NCI-H2171 (cell line): ENCODE data around the gene MAPK8.
"Not testable (repeated sequence)": the region's sequence is repeated elsewhere in the genome, so short reads cannot be mapped to it uniquely, and the experiment has no call there.

Experiments
- DNase-seq: peaks from one replicate; lab custom pipeline; 2025; lab: John Stamatoyannopoulos, UW

The MAPK8 gene

DNA sequence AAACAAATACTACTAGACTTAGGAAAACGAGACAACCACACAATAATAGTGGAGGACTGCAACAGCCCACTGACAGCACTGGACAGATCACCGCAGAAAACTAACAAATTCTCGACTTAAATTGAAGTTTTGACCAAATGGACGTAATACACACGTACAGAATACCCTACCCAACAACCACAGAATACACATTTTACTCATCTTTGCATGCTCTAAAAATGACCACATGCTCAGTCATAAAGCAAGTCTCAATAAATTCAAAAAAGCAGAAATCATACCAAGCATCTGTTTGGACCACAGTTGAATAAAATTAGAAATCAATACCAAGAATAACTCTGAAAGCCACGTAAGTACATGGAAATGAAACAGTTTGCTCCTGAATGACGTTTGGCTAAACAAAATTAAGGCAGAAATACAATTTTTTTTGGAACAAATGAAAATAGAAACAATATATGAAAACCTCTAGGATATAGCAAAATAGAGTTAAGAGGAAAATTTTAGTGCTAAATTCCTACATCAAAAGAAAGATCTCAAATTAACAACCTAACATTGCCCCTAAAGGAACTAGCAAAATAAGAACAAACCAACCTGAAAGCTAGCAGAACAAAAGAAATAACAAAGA, 30.6 kb downstream of the MAPK8 start:
- DNase-seq = no peak

DNA sequence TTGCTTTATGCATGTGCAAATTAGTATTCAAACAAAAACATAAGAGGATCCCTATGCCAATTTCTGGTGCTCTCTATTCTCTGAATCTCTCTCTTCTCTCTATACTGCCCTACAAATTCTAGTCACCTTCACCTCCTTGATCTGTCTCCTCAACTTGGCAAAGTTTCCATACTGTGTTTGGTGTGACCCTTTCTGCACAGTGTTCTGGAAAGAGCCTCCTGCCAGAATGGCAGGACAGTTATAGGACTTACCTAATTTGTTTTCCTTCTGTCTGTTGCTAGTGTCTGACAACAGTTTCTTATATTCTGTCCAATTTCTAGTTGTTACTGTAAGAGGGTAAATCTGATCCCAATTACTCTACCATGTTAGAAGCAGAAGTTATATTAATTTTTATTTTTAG, 34.3 kb downstream of the MAPK8 start:
- DNase-seq = no peak

DNA sequence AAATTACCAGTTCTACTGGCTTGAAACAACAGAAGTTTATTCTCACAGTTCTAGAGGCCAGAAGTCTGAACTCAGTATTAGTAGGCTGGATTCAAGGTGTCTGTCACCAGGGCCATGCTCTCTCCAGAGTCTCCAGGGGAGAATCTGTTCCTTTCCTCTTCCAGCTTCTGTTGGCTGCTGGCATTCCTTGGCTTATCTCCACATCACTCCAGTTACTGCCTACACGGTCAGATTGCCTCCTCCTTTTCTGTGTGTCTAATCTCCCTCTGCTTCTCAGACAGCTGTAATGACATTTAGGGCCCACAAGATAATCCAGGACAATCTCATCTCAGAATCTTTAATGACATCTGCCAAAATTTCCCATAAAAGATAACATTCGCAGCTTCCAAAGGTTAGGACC, 36.6 kb downstream of the MAPK8 start:
- DNase-seq = no peak

DNA sequence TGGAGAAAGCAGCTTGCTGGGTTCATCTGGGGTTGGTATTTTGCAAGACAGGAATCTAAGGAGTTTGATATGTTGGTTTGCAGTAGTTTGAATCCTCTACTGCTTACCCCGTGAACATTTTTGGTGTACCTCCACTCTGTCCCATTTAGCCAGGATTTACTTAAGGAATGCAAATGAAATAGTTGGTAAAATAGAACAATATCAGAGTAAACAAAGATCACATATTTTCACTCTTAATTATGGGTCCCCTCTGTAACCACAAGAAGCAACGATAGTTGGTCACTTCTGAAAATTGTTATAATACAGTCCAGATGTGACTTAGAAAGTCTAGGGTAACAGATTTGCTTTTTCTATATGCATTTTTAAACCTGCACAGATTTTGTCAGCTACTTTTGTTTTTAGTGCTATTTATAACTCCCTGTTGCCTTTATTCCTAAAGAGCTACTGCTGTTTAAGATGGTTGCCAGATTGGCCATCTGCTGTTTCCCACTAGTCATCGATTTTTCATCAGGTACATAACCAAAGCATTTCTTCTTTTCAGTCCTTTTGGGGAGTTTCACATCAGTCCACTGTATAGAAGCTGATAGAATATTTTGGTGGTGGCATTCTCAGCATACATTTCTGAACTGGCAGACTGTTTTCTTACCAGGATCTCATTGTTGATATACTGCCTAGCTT, 37.6 kb downstream of the MAPK8 start:
- no peak for DNase-seq

DNA sequence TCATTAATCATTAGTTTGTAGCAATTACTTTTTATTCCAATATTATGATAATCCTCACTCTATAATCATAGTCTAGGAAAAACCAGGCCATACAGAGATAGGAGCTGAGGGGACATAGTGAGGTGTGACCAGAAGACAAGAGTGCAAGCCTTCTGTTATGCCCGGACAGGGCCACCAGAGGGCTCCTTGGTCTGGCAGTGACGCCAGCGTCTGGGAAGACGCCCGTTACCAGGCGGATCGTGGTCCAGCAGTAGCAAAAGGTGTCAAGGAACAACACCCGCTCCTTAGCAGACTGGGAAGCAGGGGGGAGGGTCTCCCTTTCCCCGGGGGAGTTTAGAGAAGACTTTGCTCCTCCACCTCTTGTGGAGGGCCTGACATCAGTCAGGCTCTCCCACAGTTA, 39.8 kb downstream of the MAPK8 start:
- not testable (repeated sequence) for DNase-seq

DNA sequence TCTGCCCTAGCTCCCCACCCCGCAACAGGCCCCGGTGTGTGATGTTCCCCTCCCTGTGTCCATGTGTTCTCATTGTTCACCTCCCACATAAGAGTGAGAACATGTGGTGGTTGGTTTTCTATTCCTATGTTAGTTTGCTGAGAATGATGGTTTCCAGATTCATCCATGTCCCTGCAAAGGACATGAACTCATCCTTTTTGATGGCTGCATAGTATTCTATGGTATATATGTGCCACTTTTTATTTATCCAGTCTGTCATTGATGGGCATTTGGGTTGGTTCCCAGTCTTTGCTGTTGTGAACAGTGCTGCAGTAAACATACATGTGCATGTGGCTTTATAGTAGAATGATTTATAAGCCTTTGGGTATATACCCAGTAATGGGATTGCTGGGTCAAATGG, 41.1 kb downstream of the MAPK8 start:
- not testable (repeated sequence) for DNase-seq

DNA sequence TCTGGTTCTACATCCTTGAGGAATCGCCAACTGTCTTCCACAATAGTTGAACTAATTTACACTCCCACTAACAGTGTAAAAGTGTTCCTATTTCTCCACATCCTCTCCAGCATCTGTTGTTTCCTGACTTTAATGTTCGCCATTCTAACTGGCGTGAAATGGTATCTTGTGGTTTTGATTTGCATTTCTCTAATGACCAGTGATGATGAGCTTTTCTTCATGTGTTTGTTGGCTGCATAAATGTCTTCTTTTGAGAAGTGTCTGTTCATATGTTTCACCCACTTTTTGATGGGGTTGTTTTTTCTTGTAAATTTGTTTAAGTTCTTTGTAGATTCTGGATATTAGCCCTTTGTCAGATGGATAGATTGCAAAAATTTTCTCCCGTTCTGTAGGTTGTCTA, 41.5 kb downstream of the MAPK8 start:
- DNase-seq = not testable (repeated sequence)

DNA sequence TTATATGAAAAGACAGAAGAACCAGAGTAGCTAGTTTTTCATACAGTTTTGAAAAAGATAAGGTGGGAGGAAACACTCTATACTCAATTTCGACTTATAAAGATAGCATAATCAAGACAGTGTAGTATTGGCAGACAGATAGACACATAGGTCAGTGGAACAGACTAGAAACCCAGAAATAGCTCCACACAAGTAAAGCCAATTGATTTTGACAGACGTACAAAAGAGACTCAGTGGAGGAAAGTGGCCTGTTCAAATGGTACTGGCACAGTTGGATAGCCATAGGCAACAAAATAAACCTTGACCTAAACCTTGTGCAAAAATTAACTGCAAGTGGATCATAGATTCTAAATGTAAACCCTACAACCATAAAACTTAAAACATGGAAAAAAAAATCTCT, 46.8 kb downstream of the MAPK8 start:
- no peak for DNase-seq

DNA sequence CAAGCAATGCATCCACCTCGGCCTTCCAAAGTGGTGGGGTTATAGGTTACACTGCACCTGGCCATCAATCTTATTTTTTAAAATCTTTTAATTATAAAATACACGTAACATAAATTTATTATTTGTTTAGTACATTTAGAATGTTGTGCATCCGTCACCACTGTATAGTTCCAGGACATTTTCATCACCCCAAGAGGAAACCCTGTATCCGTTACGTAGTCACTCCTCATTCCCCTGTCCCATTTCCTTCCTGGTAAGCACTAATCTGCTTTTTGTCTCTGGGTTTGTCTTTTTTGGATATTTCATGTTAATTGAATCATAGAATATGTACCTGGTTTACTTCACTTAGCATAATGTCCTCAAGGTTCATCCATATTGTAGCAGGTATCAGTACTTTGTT, 51.2 kb downstream of the MAPK8 start:
- no peak for DNase-seq

DNA sequence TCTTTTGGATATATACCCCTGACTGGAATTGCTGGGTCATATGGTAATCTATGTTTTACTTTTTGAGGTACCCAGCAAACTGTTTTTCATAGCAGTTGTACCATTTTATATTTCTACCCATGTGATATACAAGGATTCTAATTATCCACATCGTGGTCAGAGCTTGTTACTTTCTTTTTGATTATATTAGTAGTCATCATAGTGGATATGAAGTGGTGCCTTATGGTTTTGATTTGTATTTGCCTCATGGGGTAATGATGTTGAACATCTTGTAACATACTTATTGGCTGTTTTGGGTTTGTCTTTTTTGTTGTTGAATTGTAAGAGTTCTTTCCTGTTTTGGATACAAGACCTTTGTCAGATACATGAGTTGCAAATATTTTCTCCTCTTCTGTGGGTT, 51.7 kb downstream of the MAPK8 start:
- no peak for DNase-seq

DNA sequence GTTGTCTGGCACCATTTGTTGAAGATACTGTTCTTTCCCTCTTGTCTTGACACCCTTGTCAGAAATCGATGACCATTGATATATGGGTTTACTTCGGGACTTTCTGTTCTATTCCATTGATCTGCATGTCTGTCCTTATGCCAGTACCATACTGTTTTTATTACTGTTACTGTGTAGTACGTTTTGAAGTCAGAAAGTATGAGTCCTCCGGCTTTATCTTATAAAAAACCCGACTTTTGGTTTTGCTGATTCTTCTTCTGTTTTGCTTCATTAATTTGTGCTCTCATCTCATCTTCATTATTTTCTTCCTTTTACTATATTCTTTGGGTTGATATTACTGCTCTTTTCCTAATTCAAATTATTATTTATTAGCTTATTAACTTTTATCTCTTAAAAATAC, 52.4 kb downstream of the MAPK8 start:
- no peak for DNase-seq

DNA sequence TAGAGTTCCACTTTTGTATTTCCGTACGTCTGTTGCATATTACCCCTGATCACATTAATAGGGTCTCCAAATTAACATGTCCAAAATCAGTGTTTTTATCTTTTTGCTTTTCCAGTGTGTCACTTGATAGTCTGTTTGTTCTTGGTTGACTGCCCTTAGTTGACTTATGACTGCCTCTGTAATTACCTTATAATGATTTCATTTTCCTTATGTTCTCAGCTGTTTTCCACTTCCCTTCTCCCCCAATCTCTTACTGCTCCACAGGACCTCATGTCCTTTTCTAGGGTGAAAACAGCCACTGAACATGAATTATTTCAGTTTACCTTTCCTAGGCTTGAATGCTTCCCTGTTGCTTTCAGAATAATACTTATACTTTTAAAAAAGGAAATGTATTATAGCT, 54.7 kb downstream of the MAPK8 start:
- DNase-seq = no peak

DNA sequence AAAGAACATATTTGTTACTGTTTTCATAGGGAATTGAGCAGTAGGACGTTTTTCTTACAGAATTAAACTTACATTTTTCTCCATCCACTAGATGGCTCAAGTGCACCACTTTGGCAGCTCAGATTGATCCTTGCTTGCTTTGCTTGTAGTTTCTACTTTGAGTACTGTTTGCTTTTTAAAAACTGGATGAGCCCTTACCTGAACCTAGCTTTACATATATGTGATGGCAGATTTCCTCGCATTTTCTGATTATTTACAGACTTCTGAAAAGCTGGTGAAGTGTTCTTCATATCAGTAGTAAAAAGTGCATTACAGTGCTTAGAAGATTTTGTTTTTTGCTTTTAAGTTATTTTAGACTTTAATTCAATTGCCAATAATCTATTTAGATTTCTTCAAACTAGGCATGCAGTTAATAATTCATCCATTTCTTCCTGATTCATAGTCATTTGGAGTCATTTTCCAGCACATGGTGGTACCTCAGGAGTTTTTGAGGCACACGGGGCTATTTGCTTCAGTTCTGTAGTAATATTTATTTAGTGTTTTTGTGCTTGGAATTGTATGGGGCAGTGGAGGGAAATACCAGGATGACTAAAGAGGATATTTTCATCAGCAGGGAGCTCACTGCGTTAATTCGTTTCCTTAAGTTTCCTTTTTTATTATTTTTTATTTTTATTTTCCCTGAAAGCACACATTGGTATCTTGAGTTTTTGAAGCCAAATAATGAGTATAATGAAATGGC, 57.3 kb downstream of the MAPK8 start:
- no peak for DNase-seq

DNA sequence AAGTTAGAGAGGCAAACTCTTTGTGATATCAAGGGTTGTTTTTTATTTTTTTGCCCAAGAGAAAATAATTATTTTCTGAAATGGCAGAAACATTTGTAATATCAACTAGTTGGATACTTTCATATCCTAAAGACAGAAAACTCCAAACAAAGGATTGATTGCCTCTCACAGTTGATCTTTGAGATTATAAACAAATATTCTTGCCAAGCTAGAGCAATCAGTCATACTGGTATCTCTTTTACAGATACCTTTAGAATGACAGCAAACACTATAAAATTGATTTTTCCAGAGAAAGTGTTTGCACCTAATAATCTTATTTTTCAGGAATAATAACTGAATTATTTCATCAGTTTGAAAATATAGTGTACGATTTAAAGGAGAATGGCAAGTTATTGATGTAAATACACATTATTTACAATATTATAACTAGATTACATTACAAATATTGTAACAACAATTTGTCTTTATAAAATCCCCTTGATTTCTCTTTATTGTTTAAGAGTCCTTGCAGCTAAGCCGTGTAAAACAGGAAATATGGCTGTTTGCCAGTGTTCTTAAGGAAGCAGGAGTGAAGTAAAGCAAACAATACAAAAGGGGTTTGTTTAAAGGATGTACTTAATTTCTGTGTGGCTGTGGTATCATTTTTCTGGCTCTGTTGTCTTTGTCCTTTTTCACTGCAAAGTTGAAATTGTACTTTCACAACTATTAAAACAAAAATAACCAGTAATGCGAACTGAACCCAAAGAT, 58.4 kb downstream of the MAPK8 start:
- peak; percentile 19 for DNase-seq

DNA sequence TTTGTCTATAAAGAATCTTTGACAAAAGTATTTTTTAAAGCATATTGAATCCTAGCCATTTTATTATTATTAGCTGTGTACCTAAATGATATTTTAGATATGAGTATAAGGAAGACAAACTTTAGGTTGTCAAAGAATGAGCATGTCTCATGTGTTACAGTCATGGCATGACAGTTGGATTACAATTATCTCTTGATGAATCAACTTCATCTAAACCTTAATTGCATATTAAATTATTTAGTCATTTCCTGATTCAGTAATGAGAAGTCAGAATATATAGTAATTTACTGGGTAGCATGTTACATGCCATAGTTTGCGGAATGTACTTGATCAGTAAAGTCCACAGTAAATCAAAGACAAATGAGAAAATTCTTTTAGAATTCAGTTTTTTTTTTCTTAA, 59.2 kb downstream of the MAPK8 start:
- no peak for DNase-seq

DNA sequence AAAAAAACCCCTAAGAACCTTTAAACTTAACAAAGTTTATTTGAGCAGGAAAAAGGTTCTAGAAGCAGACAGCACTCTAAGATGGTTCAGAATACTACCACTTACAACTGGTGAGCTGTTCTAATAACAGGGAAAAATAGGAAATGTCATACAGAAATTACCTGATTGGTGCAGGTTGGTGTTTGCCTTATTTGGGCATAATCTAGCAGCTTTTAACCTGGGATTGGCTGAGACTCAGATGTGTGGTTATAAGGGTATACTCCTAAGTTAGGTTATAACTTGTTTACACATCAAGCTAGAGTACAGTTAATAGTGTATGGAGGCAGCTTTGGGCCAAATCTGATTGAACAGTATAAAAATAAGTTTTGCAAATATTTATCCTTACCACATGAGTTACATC, 59.8 kb downstream of the MAPK8 start:
- no peak for DNase-seq

DNA sequence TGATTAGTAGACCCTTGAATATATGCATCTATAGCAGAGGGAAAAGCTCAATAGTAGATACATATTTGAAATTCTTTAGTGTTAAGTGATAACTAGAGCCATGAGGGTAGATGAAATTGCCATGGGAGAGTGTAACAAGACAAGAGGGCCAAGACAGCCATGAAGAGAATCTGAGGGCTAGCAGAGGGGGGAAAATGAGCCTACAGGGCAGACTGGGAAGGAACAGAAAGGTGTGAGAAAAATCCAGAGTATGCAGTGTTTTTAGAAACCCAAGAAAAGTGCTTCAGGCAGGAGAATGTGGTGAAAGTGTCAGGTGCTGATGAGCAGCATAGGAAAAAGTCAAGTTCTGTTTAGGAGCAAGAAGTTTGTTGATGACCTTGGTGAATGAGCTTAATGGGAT, 63.0 kb downstream of the MAPK8 start:
- DNase-seq = no peak

DNA sequence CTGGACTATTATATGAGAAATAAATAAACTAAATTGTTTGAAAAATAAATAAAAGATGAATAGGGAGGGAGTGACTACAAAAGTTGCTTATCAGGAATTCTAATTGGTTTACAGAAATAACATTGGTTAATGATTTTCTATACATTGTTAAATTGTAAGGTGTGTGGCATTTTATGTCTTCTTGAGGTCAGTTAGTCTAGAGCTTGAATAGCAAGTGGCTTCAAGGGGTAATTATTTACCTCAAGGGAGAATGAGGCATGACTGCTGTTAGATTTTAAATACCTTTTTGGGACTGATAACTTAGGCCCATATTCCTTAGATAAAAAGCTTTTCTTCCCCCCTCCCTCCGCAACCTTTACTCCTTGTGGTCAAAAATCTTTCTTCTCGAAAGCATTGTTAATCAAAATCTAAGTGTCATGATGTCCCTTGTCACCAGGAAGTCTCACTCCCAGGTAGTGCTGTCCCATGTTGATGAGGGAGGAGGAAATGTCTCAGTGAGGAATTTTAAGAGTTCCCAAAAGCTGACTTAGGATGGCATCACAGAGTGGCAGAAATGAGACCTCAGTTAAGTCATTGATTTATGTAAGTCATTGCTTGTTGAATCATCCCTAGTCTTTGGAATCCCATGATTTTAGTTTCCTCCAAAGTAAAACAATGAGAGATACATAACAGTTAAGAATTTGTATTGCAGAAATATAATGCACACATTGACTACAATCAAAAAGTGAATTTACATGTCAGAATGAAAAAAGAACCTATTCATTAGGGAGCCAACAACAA, 71.5 kb downstream of the MAPK8 start:
- no peak for DNase-seq

DNA sequence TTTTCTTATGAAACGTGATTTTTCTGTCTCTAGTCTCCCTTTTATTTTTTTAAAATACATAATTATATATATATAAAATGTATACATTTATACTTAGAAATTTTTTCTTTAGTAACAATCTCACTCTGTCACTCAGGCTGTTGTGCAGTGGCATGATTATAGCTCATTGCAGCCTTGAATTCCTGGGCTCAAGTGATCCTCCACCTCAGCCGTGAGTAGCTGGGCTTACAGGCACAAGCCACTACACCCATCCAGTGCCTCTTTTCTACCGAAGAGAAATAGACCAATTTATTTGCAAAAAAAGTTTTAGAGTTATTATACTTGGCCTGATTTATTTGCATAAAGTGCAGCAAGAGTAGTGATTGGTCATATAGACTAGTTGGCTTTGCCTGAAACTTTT, 72.2 kb downstream of the MAPK8 start:
- no peak for DNase-seq

DNA sequence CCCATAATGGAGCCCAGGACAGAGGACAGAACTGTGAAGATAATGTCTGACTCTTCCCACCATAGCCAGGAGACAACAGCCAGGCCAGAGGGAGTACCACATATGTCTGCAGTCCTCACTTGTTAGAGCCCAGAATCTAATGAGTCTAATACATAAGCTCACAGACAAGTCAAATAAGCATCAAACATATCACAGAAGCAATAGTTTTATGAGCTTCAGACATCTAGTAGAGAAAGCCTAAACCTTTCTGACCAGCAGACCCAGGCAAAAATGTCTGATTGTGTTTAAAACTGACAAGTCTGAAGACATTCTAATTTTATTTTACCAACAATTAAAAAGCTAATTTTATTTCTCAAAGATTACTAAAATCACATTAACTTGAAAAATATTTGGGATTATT, 75.5 kb downstream of the MAPK8 start:
- no peak for DNase-seq

DNA sequence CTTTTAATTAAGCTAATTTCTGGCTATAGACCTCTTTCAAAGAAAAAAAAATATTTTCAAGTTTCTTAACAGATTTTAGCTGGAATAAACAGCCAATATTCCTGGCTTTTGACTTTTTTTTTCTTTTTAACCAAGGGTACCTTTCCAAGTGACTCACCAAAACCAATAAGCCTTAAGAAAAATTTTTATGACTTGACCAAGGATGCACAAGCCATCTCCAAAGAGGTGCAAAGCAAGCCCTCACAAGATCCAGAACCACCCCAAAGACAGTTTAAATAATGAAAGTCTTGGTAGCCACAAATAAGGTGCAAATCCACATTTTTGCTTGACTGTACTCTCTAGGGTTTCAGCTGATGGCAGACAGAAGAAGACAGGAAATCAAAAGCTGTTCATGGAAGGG, 76.5 kb downstream of the MAPK8 start:
- no peak for DNase-seq

DNA sequence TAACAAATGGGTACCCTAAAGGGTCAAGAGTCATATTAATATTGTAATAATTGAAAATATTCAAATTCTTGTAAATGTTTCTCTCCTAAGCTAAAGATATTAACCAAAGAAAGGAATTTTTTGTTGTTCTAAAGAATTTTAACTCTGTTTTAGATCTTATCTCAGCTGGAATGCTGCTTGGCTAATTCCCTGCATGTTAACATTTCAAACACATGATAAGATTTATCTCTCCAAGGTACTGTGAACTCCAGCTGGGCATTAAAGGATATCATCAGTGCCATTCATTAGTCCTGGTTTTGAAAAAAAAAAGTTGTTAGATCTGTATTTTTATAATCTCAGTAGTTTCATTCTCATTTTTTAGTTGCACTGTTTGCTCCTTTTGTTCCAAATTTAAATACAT, 76.9 kb downstream of the MAPK8 start:
- DNase-seq = no peak
